ENCODE measurements around the gene FNBP1. TPM values are rescaled to one million over a fixed set of nuclear protein-coding genes. Genes with fewer than 3 reads are reported as not detected.

The FNBP1 gene
- total RNA-seq, 1 donor from 2014 or later = 12.1 TPM

GRCh38 chr9:129906298-129906697, 136.7 kb downstream of the FNBP1 start:
- H3K36me3 ChIP-seq (ENCODE audit: control insufficient read depth, insufficient read depth, low read length) = no peaks in the 10 kb centered on the region
- no peaks in the 10 kb centered on the region for H3K27me3 ChIP-seq (ENCODE audit: control insufficient read depth, insufficient read depth, low read length)
- TF ChIP-seq CTCF (IDR thresholded peaks at IDR 0.05; ENCODE audit: insufficient read depth, low read length, poor library complexity, severe bottlenecking) = no peak
- DNase-seq (ENCODE audit: low read depth) = no peak
- no peak overlapping the region for H3K4me3 ChIP-seq (ENCODE audit: low read depth, low read length)

- no peak for DNase-seq (ENCODE audit: low read depth)
- H3K27me3 ChIP-seq (ENCODE audit: control insufficient read depth, insufficient read depth, low read length) = no peaks in the 10 kb centered on the region
- TF ChIP-seq CTCF (IDR thresholded peaks at IDR 0.05; ENCODE audit: insufficient read depth, low read length, poor library complexity, severe bottlenecking) = no peak
- no peaks in the 10 kb centered on the region for H3K36me3 ChIP-seq (ENCODE audit: control insufficient read depth, insufficient read depth, low read length)
- H3K4me3 ChIP-seq (ENCODE audit: low read depth, low read length) = no peak overlapping the region
Measured at GRCh38 chr9:129904734-129905133, 138.3 kb downstream of the FNBP1 start.

- TF ChIP-seq CTCF (IDR thresholded peaks at IDR 0.05; ENCODE audit: insufficient read depth, low read length, poor library complexity, severe bottlenecking) = no peak
- DNase-seq (ENCODE audit: low read depth) = no peak
- H3K27me3 ChIP-seq (ENCODE audit: control insufficient read depth, insufficient read depth, low read length) = no peaks in the 10 kb centered on the region
- H3K36me3 ChIP-seq (ENCODE audit: control insufficient read depth, insufficient read depth, low read length) = no peaks in the 10 kb centered on the region
- H3K4me3 ChIP-seq (ENCODE audit: low read depth, low read length) = no peak overlapping the region
Measured at GRCh38 chr9:129902740-129903134, 140.3 kb downstream of the FNBP1 start.

- Histone ChIP-seq H3K27me3 (ENCODE audit: control insufficient read depth, insufficient read depth, low read length) (no peaks in the 10 kb centered on the region), H3K36me3 (ENCODE audit: control insufficient read depth, insufficient read depth, low read length) (no peaks in the 10 kb centered on the region), H3K4me3 (ENCODE audit: low read depth, low read length) (no peak overlapping the region)
- no peak for TF ChIP-seq CTCF (IDR thresholded peaks at IDR 0.05; ENCODE audit: insufficient read depth, low read length, poor library complexity, severe bottlenecking)
- no peak for DNase-seq (ENCODE audit: low read depth)
Measured at GRCh38 chr9:129901993-129902739, 140.8 kb downstream of the FNBP1 start.

GRCh38 chr9:129900263-129901027, 142.5 kb downstream of the FNBP1 start:
- no peaks in the 10 kb centered on the region for H3K27me3 ChIP-seq (ENCODE audit: control insufficient read depth, insufficient read depth, low read length)
- no peak overlapping the region for H3K4me3 ChIP-seq (ENCODE audit: low read depth, low read length)
- DNase-seq (ENCODE audit: low read depth) = no peak
- no peak for TF ChIP-seq CTCF (IDR thresholded peaks at IDR 0.05; ENCODE audit: insufficient read depth, low read length, poor library complexity, severe bottlenecking)
- no peaks in the 10 kb centered on the region for H3K36me3 ChIP-seq (ENCODE audit: control insufficient read depth, insufficient read depth, low read length)
